Activated T-helper 1 cell treated with anti-CD3 and anti-CD28 coated beads, Interleukin-2, amount 50 U/mL, for 16 hours (primary cell): ENCODE data around the gene SYNGR1.

ENCODE experiments used
- DNase-seq, 2 donors: peaks; one replicate each; pipeline ENCODE4 v3.0.0-alpha.2; 2020; ENCODE audit warnings: low read depth in 1 of 2, low spot score in 1 of 2

The SYNGR1 gene

DNA sequence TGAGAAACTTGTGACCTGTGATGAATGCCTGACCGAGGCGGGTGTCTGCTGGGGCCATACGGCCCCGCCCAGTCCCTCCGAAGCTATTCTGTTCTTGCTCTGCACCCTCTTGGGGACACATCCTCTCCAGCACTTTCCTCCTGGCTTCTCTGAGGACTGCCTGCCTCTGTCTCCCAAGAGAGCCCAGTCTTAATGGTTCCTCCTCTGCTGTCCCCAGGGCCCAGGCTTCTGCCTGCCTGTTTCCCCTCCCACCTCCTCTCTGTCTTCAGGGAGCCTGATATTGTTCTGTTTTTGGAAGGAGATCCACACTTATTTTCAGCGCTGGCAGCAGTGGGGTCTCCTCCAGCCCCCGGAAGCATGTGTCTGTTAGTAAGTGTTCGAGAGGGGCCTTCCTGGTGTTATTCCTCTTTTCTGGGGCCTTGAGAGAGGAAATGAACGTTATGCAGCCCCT is 18.7 kb downstream of the SYNGR1 start:
- no peak for DNase-seq

DNA sequence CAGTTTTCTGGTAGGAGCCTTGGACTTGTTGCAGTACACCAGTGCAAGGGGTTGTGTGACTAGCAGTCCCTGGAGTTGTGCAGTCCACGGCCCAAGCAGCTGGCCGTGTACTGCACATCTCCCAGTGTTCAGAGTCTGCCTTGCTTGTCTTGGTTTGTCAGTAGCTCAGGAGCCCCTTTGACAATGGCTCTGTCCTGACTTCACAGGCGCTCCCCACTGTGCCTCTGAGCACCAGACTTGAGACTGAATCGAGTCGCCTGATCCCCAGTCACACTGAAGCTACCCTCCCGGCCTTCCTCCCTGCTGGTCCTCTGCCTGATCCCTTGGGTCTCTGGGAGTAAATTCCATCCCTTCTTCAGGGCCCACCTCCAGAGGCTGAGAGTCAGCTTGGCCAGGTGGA is 19.4 kb downstream of the SYNGR1 start:
- no peak for DNase-seq

DNA sequence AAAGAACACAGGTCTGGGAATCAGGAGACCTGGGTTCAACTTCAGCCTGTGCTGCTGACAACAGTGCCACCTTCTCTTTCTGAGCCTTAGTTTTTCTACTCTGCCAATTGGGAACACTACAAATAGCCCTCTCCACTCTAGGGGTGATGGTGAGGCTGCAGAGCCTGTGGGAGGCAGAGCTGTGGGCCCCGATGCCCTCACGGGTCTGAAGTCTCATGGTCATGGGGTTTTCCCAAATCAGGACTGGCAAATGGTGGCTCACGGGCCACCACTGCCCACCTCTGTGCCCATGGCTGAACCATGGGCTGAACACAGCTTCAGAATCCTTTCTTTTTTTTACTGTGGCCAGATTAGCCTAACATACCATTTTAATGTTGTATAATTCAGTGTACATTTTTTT is 19.8 kb downstream of the SYNGR1 start:
- no peak for DNase-seq

DNA sequence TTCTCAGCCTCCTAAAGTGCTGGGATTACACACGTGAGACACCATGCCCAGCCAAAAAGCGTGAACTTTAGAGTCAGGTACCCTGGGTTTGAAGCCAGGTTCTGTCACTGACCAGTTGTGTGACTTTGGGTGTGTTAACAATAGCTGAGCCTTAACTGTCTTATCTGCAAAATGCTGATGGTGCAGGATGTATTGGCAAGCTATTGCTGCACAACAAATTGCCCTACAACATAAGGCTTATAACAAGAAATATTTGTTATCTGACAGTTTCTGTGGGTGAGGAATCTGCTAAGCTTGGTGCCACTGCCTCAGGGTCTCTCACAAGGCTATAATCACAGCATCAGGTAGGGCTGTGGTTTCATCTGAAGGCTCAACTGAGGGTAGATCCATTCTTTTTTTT is 21.9 kb downstream of the SYNGR1 start:
- DNase-seq, result no peak

DNA sequence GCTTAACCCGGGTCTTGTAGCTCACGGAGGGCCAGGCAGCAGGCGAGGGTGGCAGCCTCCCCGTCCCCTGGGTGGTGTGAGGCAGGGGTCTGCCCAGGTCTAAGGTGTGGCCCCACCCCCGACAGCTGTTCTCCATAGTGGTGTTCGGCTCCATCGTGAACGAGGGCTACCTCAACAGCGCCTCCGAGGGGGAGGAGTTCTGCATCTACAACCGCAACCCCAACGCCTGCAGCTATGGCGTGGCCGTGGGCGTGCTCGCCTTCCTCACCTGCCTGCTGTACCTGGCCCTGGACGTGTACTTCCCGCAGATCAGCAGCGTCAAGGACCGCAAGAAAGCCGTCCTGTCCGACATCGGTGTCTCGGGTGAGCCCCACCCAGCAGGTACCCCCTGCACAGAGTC is 24.4 kb downstream of the SYNGR1 start:
- DNase-seq, result no peak

DNA sequence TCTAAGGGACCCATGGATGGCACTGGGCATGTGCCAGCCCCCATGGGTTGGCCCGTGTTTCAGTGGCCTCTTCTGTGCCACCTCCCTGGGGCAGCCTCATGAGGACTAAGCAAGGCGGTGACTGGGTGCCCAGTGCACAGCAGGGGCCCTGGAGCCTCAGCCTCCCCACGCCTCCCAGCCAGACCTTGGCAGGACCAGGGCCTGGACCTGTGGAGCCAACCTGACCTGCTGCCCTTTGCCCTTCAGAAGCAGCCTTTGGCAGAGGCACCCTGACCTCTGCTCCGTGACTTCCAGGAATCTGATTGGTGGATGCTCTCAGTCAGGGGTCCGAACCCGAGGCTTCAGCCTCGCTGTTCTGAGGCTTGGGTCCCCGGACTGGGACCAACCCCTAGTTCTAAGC is 25.0 kb downstream of the SYNGR1 start:
- DNase-seq, result no peak

DNA sequence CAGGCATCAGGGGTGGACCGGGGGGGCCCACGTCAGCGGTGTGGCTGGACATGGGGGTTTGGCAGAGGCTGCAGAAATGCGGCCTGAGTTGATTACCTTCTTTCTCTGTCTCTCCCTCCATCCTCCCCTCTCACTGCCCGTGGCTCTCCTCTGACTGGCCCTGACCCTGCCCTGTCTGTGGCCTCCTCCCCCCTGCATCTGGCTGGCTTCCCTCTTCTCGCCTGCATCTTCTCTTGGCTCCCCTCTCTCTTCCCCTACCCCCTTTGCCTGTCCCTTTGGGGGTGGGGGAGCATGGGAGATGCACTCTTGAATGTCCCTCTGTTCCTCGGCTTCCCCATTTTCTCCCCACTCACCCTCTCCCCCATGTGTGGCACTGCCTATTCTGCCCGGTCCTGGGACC is 25.9 kb downstream of the SYNGR1 start:
- no peak for DNase-seq

DNA sequence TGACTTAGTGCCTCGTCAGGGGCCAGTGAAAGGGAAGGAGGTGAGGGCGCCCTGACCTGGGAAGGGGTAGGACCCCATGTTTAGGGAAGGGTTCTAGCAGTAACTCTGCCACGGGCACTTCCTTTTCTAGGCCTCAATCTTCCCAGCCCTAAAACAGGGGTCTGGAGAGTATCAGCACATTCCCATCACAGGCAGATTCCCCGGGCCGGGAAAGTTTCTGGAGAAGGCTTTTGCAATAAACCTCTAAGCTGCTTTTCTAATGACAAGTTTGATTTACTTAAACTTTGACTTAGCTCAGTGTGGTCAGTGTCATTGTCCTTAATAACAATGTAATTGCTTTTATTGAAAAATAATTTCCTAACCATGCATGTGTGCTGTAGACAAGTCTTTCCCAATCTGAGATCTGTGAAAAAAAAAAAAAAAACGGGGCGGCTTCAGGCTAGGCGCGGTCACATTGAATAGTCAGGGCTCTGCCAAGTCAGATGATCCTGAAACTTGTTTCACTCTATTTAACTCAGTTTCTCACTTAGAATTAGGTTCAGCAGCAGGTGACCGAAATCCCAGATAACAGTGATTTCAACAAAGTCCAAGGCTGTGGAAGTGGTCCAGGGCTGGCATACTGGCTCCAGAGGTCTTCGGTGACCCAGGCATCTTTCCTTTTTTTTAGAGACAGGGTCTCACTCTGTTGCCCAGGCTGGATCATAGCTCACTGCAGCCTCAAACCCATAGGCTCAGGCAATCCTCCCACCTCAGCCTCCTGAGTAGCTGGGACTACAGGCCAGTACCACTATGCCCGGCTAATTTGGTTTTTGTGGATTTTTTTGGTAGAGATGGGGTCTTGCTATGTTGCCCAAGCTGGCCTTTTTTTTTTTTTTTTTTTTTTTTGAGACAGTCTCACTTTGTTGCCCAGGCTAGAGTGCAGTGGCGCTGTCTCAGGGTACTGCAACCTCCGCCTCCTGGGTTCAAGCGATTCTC is 30.3 kb downstream of the SYNGR1 start:
- DNase-seq, result no peak

DNA sequence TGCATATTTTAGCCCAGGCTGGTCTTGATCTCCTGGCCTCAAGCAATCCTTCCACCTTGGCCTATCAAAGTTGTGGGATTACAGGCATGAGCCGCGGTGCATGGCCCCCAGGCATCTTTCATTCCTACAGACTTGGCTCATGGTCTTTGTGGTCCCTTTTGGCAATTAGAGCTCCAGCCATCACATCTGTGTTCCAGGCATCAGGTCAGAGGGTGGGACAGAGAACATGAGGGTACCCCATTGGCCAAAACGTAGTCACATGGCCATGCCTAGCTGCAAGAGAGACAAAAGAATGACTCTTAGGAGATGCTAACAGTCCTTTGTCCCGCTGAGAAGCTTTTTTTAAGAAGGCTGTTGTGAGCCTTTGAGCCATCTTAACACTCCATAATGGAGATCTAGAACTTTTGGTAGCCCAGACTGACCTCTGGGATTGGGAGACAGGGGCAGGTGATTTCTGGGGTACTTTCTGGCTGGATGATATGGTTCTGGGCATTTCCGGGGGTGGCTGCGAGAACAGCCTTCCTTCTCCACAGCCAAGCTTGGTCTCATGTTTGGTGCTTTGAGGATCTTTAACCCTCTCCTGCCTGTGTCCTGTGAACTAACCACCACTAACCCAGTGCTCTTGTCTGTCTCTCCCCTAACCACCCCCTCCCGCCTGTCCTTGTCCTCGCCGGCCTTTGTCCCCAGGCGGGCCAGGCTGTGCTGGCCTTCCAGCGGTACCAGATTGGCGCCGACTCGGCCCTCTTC is 31.4 kb downstream of the SYNGR1 start:
- no peak for DNase-seq

DNA sequence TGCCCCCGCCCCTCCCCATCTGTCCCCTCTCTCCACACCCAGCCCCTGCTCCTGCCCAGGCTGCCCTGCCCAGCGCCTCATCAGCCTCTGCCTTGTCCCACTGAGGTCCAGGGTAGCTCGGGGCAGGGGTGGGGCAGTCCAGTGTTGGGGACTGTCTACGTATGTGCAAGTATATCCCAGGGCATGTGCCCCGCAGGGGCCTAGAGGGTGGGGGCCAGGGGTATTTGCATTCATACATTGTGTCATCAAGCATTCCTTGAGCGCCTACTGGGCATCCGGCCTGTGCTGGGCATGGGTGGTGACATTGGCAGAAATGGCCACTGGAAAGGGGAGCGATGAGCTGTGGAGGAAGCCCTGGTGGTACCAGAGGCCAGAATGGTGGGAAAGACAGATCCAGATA is 32.1 kb downstream of the SYNGR1 start:
- no peak for DNase-seq

DNA sequence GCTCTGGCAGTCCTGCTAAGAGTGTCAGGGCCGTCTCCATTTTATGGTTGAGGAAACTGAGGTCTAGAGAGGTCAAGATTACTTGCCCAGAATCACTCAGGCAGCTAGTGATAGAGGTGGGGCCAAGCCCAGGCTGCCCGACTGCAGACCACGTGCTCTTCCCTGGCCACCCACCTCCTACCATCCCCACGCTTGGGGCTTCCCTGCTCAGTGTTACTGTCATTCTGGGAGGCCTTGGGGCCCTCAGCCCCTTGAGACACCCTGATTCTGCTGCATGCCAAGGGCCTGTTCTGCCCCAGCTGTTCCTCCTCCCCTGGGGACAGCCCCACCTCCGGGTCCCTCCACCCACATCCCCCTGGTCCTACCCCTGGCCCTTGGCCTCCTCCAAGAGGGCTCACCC is 32.6 kb downstream of the SYNGR1 start:
- no peak for DNase-seq

DNA sequence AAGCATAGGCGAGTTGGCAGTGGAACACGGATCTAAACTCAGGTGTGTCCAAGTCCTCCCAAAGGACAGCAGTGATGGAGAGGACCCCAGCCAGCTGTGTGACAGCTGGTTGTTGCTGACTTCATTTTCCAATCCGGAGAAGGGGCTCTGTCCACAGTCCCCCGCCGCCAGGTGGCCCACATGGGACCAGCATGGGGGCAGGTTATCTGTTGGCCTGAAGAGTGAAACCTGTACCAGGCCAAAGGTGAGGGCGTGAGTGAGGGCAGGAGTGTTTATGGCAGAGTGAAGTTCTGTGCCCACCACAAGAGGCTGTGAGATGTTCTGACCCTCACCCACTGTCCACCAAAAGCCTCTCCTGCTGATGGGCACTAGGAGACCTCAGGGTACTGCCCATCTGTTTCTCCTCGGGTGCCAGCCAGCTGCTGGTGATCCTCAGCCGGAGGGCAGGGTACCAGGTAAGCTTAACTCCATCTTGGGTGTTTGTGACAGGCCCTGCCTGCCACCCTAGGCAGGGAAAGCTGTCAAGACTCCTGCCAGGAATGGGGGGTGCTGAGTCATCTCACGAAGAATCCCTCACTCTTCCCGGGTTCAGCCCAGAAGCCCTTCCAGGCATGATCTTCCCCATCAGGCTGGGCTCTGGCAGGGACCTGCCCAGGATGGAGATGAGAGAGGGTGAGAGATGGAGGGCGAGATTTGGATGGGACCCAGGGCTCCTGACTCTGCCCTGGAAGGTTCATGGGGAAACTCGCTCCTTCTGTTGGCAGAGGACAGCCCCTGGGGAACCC is 34.2 kb downstream of the SYNGR1 start:
- DNase-seq, result no peak

DNA sequence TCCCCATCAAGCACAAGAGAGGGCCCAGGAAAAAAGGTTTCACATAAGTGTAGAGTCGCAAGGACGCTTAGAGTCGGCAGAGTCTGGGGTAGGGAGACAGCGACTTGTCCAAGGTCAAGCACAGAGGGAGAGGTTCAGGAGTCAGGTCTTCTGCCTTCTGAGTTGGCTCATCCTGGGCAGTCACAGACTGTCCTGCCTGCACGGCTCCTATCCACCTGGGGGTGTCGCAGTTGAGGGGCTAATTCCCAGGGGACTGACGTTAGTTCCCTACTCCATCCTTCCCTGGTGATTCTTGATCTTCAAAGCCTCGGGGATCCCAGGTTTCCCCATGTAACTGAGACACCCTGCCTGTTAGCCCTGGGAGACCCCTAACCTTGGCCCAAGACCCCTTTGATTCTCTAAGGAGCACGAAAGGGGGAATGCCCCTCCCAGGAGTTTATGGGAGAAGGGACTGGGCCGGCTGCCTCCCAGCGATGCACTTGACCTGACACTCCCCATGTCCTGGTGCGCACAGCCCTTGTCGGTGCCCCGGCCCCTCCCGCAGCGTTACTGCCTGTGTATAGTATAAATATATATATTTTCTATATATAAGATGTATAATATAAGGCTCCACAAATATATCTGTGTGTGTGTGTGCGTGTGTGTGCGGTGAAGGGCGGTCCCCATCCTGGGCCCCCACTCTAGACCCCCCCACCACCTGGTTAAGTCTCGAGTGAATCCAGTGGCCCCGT is 35.1 kb downstream of the SYNGR1 start:
- DNase-seq, result no peak

DNA sequence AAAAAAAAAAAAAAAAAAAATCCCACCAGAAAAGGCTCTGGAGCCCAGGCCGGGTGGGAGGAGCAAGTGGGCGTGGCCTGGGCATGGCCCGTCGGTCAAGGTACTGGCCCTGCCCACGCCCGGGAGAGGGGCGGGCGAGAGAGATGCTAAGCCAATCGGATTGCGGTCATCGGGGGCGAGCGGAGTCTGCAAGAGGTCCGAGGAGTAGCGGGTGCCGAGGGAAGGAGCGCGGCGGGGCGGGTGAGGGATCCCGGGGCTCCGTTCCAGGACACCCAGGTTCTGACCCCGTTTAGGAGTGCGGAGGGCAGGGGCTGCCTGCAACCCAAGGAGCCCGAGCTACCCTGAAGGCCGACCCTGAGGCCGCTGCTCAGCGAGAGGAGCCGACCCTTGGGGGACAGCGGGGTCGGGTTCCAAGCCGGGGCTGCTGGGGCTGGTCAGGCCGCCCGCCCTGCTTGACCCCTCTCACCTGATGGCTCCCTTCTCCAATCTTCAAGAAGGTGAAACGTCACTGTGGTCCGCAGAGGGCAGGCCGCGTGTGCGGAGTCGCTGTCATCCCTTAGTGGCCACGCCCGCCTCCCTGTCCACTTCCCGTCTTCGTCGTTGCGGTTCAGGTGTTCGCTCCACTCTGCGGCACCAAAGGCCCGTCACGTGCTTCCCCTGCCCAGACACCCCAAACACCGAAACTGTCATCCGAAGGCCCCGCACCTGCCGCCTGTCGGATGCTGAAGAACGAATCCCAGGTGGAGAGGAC is 38.6 kb downstream of the SYNGR1 start:
- peak; percentile 70 to 72 for DNase-seq

DNA sequence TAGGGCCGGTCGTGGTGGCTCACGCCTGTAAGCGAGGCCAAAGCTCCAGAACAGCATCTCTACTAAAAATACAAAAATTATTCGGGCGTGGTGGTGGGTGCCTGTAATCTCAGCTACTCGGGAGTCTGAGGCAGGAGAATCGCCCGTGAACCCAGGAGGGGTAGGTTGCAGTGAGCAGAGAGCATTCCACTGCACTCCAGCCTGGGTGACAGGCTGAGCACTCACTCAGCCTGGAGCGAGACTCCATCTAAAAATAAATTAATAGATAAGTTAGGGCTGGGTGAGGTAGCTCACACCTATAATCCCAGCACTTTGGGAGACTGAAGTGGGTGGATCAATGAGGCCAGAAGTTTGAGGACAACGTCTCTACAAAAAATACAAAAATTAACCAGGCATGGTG is 39.6 kb downstream of the SYNGR1 start:
- DNase-seq, result no peak

DNA sequence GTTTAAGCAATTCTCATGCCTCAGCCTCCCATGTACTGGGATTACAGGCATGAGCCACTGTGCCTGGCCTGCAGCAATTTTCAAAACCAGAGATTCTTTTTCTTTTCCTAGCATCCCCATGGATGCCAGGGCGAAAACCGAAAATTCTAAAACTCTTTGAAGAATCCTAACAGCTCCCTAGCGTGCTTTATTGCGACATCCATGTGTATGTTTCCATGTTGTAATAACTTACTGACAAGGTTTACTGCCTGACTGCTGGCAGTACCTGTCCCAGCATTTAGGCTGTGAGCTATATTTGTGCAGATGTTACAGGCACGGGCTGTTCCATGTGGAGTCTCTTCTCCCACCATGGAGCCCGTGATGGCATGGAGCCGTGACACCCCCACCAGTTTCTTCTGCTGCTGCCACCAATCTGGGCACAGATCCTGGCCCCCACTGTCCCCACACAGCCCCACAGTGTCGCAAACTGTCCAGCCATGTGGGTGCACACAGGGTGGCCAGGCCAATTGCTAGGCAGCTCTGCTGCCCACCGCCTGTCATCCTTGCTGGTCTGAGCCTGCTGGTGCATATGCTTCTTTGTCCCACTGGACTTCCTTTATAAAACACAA is 42.7 kb downstream of the SYNGR1 start:
- DNase-seq, result no peak

DNA sequence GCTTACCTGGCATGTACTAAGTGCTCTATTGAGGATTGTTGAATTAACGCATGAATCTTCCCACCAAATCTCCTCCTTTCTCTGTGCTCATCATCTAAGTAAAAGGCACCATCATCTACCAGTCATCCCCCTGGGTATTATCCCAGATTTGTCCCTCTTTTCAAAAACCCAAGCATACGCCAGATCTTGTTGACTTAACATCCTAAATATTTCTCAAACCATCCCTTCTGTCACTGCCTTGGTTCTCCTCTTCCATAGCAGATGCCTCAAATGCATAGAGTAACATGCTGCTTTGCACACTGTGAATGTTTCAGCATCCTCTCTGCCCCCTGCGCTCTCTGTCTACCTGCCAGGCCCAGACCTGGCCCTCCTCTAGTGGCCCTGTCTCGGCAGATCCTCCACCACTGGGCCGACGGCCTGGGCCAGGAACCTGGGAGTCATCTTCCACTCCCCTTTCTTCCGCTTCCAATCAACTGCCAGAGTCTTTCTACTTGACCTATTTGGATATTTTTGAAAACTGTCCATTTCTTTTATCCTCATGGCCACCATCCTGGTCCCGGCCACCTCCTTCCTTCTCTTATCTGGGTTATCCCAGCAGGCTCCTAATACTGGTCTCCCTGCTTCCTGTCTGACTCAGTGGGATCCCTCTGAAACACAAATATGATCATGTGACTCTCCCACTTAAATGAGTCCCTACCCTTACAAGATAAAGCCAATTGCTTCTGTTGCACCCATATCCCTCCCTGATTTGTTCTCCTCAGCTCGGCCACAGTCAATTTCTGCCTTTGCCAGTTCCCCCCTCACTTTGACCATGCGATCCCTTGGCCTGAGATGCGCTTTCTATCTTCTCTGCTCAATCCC is 46.4 kb downstream of the SYNGR1 start:
- no peak for DNase-seq

DNA sequence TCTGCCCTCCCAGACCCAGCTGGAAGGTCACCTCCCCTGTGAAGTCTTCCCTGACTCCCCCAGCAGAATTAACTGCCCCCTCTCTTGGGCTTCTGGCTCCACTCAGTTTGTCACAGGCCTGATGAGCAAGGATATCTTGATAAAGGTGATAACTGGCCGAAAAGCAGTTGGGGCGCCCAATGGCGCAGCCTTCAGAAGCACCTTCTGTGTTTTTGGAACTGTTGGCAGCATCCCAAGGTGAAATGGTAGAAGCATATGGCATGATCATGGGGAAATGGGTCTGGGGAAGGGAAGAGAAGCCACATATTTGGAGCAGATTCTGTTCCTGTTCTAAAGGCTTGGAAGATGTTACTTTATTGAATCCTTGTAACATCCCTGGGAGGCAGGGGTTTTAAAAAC is 47.0 kb downstream of the SYNGR1 start:
- DNase-seq, result no peak

DNA sequence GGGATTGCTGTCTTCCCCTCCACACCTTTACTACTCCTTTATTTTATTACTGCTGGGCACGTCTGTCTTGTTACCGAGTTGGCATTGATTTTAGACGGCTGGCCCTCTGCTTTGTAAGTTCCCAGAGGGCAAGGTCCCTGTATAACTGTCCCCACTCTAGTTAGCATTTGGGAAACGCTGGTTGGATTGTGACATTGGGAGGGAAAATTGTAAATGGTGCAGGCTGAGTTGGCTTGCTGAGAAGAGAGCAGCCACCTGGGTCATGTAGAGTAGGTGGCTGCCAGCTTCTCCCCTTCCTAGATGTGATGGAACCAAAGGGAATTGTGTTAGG is 51.5 kb downstream of the SYNGR1 start:
- DNase-seq, result no peak
